WI38 (cell line): ENCODE data around the gene TXNRD1.
A peak's percentile ranks its signal among the peaks of the same experiment; 100 is the strongest.

Source experiments
- H3K4me3 ChIP-seq: 2 replicates; pipeline ENCODE4 v1.5.1; 2011; ENCODE audit warnings: low read depth, mild to moderate bottlenecking, control low read depth, low read length
- CTCF ChIP-seq: IDR thresholded peaks from 2 replicates; pipeline ENCODE4 v1.5.1; 2012; ENCODE audit warnings: low read depth, mild to moderate bottlenecking, control low read depth, low read length

TXNRD1 gene

GRCh38 chr12:104215638-104216297 lies at the start of gene TXNRD1:
Gene TXNRD1, plus strand, starts transcription at chr12:104215779. Its CDS starts 24 bp downstream, at chr12:104215803.
- H3K4me3 ChIP-seq: peak within 1 kb of the TSS; percentile 56
- peak; percentile 76 for TF ChIP-seq CTCF

- H3K4me3 ChIP-seq: no peak overlapping the region
- TF ChIP-seq CTCF: no peak
Measured at GRCh38 chr12:104165801-104166200, 49.8 kb upstream of the TXNRD1 start.

- H3K4me3 ChIP-seq: no peak overlapping the region
- TF ChIP-seq CTCF: no peak
Measured at GRCh38 chr12:104166465-104166864, 49.1 kb upstream of the TXNRD1 start.

GRCh38 chr12:104167519-104168458 lies 47.8 kb upstream of the TXNRD1 start:
- no peak for TF ChIP-seq CTCF
- no peak overlapping the region for H3K4me3 ChIP-seq

- no peak for TF ChIP-seq CTCF
- no peak overlapping the region for H3K4me3 ChIP-seq
Measured at GRCh38 chr12:104168596-104168995, 47.0 kb upstream of the TXNRD1 start.

- no peak for TF ChIP-seq CTCF
- no peak overlapping the region for H3K4me3 ChIP-seq
Measured at GRCh38 chr12:104171785-104172569, 43.6 kb upstream of the TXNRD1 start.
